GM13976 (cell line): Measurements from ENCODE around the gene RAP2A.

Experiments used
- DNase-seq: peaks from one replicate; pipeline ENCODE4 v3.0.0; 2012; ENCODE audit warnings: low spot score
- in situ Hi-C: fragments of 300-500 bp; cut with MboI; formaldehyde crosslinking; loops from one replicate; pipeline ENCODE4 v1.12.0; 2022; ENCODE audit warnings: low sequenced_read_pairs, mixed read lengths, inconsistent platforms; ENCODE audit not compliant: unreplicated experiment
- TF ChIP-seq, protein P1 (sequence below): IDR thresholded peaks from 2 replicates; pipeline ENCODE4 v1.5.1; 2012; ENCODE audit warnings: borderline replicate concordance, mild to moderate bottlenecking; ENCODE audit not compliant: insufficient read depth; ENCODE audit errors: extremely low read depth, missing control alignments, control extremely low read depth

Gene RAP2A

DNA sequence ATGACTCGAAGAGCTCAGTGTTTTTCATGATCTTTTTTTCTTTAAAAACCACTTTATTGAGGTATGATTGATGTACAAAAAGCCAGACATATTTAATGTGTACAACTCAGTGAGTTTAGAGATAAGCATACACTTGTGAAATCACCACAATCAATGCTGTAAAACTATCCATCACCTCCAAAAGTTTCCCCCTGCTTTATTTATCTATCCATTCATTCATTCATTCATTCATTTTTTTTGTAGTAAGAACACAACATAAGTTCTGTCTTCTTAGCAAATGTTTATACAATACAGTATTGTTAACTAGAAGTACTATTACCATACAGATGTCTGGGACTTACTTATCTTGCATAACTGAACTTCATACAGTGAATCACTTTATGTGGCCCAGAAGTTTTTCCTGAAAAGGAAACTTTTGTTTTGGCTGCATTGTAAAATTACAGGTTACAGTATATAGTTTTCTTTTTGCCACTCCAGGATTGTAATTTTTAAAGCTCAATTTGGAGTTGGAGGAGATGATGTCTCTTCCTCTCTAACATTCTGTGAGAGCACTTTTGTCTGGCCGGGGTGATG is 6.7 kb downstream of the RAP2A start:
- TF ChIP-seq, protein P1, sequence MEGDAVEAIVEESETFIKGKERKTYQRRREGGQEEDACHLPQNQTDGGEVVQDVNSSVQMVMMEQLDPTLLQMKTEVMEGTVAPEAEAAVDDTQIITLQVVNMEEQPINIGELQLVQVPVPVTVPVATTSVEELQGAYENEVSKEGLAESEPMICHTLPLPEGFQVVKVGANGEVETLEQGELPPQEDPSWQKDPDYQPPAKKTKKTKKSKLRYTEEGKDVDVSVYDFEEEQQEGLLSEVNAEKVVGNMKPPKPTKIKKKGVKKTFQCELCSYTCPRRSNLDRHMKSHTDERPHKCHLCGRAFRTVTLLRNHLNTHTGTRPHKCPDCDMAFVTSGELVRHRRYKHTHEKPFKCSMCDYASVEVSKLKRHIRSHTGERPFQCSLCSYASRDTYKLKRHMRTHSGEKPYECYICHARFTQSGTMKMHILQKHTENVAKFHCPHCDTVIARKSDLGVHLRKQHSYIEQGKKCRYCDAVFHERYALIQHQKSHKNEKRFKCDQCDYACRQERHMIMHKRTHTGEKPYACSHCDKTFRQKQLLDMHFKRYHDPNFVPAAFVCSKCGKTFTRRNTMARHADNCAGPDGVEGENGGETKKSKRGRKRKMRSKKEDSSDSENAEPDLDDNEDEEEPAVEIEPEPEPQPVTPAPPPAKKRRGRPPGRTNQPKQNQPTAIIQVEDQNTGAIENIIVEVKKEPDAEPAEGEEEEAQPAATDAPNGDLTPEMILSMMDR, result no peak
- no peak for DNase-seq
- in situ Hi-C loops, result loop anchor here (25.0 kb wide), 1 partner anchor 547 kb away; no protein-coding TSS in a partner anchor

DNA sequence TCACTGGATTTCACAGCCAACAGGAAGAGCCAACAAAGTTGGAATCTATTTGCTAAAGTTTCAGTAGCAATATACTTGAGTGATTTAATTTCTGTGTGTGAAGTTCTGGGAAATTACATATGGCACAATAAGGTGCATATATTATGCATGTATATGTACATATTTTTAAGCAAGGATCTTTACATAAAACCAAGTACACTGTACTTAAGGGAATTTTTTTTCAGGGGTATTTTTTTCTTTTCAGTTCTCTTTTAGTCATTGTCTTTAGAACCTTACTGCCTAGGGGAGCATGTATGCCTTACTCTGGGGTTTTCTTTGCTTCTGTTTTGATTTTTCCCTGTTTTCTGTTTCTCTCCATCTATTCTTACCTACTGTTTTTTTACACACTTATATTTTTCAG is 7.4 kb downstream of the RAP2A start:
- TF ChIP-seq, protein P1, result no peak
- in situ Hi-C loops, result loop anchor here (25.0 kb wide), 1 partner anchor 546 kb away; no protein-coding TSS in a partner anchor
- no peak for DNase-seq

DNA sequence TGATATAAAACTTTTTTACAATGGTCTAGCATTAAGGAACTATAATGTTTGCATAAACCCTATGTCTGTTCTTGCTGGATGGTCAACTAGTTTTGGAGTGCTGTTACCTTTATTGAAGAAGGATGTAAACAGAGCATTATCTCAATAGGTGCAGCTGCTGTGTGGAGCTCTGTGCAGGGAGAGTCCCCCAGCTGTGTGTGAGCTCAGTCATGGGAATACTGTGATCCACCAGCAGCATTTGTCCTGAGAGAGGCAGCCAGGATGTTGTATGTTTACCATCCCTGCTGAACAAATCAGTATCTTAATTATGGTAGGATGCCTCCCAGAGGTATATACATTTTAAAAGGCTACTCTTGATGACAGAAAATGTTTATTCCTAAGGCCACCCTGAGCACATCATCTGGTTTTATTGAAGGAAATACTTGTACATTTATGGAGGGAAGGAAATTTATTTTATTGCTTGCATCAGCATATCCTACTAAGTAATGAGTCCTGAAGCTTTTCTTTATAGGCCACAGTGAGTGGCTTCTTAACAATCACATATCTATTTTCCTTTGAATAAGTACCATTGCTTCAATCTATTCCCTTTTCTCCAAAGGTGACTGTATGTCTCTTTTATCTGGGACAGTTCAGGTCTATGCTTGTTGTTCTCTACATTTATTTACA is 11.7 kb downstream of the RAP2A start:
- DNase-seq, result no peak
- TF ChIP-seq, protein P1, result no peak
- in situ Hi-C loops, result loop anchor here (25.0 kb wide), 1 partner anchor 542 kb away; no protein-coding TSS in a partner anchor

DNA sequence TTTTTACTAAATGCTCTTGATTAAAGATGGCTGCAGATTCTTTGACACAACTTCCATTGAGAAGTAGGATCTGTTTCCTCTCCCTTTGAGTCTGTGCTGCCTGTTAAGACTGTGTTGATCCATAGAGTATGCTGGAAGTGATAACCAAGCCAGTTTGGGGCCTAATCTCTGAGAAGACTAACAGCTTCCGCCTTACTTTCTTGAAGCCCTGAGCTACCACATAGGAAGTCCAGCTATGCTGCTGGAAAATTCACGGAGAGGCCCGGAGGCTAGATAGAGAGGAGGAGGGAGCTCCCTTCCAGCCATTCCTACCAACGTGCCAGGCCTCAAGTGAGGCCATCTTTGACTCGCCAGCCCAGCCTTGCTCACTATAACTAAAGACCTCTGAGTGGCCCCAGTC is 12.5 kb downstream of the RAP2A start:
- TF ChIP-seq, protein P1, result no peak
- DNase-seq, result no peak
- in situ Hi-C loops, result loop anchor here (25.0 kb wide), 1 partner anchor 541 kb away; no protein-coding TSS in a partner anchor

DNA sequence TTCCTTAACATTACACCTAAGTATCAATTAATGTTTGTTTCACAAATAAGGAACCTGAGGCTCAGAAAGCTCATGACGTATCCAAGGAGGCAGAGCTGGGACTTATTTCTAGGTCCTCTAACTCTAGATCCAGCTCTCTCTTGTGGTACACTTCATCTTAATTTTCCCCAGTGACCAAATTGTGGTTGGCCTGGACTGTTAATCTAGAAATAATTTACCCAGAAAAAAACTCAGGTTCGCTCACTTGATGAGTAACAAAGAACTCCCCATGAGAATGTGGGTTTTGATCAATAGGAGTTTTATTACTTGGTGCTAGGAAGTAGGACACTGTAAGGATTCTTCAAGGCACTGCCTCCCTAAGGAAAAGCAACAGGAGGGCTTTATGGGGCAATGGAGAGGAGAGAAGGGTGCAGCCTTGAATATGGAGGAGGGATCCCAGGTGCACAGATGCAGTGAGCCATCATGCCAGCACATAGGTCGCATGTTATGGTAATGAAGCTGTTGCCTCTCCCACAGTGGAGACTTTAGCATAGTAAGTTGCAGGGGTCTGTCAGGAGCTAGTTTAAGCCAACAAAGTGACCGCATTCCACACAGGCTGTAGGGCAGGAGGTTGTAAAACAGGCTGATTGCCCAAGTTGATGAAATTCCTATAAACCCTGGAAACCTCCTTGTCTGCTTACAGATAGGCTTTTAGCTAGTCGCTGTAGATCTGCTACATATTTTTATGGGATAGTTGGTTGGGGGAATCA is 14.7 kb downstream of the RAP2A start:
- DNase-seq, result no peak
- in situ Hi-C loops, result loop anchor here (25.0 kb wide), 1 partner anchor 539 kb away; no protein-coding TSS in a partner anchor
- TF ChIP-seq, protein P1, result no peak

DNA sequence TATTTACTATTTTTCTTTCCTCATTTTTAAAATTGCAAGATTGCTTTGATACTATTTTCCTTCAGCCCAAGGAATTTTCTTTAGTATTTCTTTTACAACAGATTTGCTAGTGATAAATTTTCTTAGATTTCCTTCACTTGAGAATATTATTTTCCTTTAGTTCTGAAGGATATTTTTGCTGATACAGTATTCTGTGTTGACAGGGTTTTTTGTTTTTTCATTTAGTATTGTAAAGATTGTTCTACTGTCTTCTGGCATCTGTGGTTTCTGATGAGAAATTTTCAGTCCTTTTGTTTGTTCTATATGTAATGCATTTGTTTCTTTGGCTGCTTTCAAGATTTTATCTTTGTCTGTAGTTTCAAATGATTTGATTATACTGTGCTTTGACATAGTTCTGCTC is 20.7 kb downstream of the RAP2A start:
- in situ Hi-C loops, result no loop called here
- no peak for DNase-seq
- TF ChIP-seq, protein P1, result no peak
